Measurements from ENCODE around the gene PLCE1. TPM values are rescaled to one million over a fixed set of nuclear protein-coding genes. Genes with fewer than 3 reads are reported as not detected.

PLCE1 gene
- total RNA-seq, 1 donor from 2014 or later: 3.2 TPM

DNA sequence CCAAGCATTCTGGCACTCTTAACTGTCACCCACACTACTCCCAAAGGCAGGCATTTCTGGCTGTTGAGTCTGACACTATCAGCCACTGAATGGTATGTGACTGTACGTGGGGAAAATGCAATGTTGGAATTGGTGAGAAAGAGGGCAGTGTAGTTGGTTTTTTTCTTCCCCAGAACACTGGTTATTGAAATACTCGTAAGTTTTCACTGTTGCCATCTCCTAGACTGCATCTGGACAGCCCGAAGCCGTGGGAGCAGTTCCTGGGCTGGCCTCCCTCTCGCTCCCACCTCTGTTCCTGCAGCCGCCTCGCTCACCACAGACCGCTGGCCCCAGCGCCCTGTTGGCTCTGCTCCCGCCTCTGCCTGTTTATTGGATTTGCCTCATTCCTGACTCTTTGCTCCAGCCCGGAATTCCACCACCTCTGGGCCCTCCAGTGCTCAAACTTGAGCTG, 5.7 kb downstream of the PLCE1 start:
- TF ChIP-seq, protein P1, sequence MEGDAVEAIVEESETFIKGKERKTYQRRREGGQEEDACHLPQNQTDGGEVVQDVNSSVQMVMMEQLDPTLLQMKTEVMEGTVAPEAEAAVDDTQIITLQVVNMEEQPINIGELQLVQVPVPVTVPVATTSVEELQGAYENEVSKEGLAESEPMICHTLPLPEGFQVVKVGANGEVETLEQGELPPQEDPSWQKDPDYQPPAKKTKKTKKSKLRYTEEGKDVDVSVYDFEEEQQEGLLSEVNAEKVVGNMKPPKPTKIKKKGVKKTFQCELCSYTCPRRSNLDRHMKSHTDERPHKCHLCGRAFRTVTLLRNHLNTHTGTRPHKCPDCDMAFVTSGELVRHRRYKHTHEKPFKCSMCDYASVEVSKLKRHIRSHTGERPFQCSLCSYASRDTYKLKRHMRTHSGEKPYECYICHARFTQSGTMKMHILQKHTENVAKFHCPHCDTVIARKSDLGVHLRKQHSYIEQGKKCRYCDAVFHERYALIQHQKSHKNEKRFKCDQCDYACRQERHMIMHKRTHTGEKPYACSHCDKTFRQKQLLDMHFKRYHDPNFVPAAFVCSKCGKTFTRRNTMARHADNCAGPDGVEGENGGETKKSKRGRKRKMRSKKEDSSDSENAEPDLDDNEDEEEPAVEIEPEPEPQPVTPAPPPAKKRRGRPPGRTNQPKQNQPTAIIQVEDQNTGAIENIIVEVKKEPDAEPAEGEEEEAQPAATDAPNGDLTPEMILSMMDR (IDR thresholded peaks at IDR 0.05; ENCODE audit: unreplicated experiment): no peak
- Mint-ChIP-seq H3K27me3 (ENCODE audit: low read depth) (peaks cover 45% of the 10 kb centered on the region), H3K4me3 (no peak overlapping the region), H3K27ac (peak overlapping the region; percentile 70), H3K36me3 (no peaks in the 10 kb centered on the region), H3K9me3 (peaks cover 6% of the 10 kb centered on the region), H3K4me1 (peaks cover 17% of the 10 kb centered on the region)
- DNase-seq (ENCODE audit: low spot score in 2 of 2, unreplicated experiment in 2 of 2): peak in 1 of 2 experiments; percentile 52

DNA sequence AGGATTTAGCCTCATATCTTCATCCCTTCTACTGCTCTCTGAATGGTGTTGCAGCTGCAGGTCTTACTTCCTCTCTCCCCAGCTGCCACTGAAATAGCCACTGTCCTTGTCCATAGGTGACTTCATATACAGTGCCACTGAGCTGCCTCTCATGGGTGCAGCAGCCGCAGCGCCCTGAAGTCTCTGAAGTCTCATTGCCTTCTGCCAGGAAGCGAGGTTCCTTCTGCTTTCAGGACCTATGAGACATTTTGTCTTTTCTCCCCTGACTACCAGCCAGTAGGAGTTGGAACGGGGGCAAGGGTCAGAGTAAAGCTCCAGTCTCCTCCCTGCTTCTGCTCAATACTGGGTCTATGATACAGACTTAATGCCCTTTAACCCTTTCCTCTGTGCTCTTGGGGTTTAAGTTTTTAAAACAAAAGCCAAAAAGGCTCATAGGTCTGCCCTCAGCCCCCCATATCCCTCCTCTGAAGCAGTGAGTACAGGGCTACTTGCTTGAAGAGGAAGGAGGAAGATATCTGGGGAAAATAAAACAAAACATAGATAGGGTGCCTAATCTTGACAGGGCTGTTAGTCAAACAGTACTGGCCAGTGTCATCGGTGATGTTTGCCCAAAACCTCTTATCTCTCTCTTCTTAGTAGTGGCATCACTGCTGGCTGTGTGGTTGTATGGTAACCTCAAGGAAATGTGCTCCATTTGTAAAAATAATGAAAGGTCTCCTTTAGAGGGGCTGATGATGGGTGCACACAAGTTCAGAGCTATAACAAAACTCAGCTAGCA, 7.1 kb downstream of the PLCE1 start:
- H3K4me3 Mint-ChIP-seq: no peak overlapping the region
- no peak for DNase-seq (ENCODE audit: low spot score in 2 of 2, unreplicated experiment in 2 of 2)
- H3K27ac Mint-ChIP-seq: peak overlapping the region; percentile 18
- TF ChIP-seq, protein P1 (IDR thresholded peaks at IDR 0.05; ENCODE audit: unreplicated experiment): no peak
- H3K9me3 Mint-ChIP-seq: peaks cover 6% of the 10 kb centered on the region
- no peaks in the 10 kb centered on the region for H3K36me3 Mint-ChIP-seq
- H3K27me3 Mint-ChIP-seq (ENCODE audit: low read depth): peaks cover 42% of the 10 kb centered on the region
- peaks cover 9% of the 10 kb centered on the region for H3K4me1 Mint-ChIP-seq

DNA sequence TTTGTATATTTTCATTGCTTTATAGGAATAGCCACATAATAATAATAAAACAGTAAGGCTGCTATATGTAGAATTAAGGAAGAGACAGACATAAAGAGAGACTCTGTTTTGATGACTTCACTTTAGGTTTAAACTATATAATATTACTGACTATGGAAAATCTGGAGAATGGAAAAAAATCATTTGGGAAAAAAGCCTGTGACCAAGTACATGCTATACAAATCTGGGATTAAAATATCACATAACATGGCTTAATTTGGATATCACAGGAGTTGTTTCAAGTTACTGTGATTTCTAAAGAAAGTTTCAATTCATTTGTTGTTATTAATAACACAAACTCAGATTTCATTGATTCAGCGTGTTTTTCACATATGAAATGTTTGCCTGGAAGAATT, 7.7 kb downstream of the PLCE1 start:
- no peak overlapping the region for H3K27ac Mint-ChIP-seq
- no peak overlapping the region for H3K4me3 Mint-ChIP-seq
- peaks cover 36% of the 10 kb centered on the region for H3K27me3 Mint-ChIP-seq (ENCODE audit: low read depth)
- TF ChIP-seq, protein P1 (IDR thresholded peaks at IDR 0.05; ENCODE audit: unreplicated experiment): no peak
- H3K36me3 Mint-ChIP-seq: no peaks in the 10 kb centered on the region
- H3K4me1 Mint-ChIP-seq: peaks cover 8% of the 10 kb centered on the region
- peaks cover 6% of the 10 kb centered on the region for H3K9me3 Mint-ChIP-seq
- no peak for DNase-seq (ENCODE audit: low spot score in 2 of 2, unreplicated experiment in 2 of 2)

DNA sequence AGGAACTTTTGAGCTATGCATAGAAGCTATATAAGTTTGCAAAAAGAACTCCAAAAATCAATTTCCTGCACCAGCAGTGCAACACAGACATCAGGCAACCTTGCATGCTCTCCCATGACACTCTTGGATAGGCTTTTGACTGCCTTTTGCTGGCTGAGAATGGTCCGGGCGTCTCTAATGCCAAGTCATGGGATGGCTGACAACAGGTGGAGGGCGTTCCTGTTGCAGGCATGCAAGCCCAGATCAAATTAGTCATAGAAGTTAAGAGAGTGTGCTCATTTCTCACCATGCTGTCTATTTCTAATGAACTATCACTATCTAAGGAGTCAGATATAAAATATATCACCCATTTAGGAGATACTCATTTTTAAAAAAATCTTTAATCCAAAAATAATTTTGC, 8.4 kb downstream of the PLCE1 start:
- Mint-ChIP-seq H3K9me3 (peaks cover 6% of the 10 kb centered on the region), H3K27ac (no peak overlapping the region), H3K4me3 (no peak overlapping the region), H3K4me1 (peaks cover 14% of the 10 kb centered on the region), H3K36me3 (no peaks in the 10 kb centered on the region), H3K27me3 (ENCODE audit: low read depth) (peaks cover 36% of the 10 kb centered on the region)
- no peak for DNase-seq (ENCODE audit: low spot score in 2 of 2, unreplicated experiment in 2 of 2)
- TF ChIP-seq, protein P1 (IDR thresholded peaks at IDR 0.05; ENCODE audit: unreplicated experiment): no peak

DNA sequence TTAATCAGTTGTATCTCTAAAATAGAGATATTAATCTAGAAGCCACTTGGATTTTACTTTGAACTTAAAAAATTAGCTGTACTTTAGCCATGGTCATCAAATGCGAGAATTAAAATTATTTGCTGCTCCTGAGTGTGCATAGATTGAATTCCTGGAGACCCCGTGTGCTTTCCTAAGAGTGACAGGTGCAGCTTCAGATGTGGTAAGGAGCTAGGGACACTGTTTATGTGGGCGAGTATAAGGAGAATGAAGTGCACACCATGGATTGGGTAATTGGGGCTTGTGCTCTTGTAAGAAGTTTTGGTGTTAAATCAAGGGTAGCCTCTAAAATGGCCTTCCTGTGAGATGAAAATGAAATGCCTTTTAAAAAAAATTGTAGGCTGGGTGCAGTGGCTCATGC, 9.8 kb downstream of the PLCE1 start:
- Mint-ChIP-seq H3K27ac (no peak overlapping the region), H3K4me3 (no peak overlapping the region), H3K36me3 (no peaks in the 10 kb centered on the region), H3K27me3 (ENCODE audit: low read depth) (peaks cover 30% of the 10 kb centered on the region), H3K9me3 (no peaks in the 10 kb centered on the region), H3K4me1 (peaks cover 15% of the 10 kb centered on the region)
- TF ChIP-seq, protein P1 (IDR thresholded peaks at IDR 0.05; ENCODE audit: unreplicated experiment): no peak
- DNase-seq (ENCODE audit: low spot score in 2 of 2, unreplicated experiment in 2 of 2): no peak

Measured in mesothelial cell of epicardium (in vitro differentiated cells).